Measurements from ENCODE around the gene CST7.

DNA sequence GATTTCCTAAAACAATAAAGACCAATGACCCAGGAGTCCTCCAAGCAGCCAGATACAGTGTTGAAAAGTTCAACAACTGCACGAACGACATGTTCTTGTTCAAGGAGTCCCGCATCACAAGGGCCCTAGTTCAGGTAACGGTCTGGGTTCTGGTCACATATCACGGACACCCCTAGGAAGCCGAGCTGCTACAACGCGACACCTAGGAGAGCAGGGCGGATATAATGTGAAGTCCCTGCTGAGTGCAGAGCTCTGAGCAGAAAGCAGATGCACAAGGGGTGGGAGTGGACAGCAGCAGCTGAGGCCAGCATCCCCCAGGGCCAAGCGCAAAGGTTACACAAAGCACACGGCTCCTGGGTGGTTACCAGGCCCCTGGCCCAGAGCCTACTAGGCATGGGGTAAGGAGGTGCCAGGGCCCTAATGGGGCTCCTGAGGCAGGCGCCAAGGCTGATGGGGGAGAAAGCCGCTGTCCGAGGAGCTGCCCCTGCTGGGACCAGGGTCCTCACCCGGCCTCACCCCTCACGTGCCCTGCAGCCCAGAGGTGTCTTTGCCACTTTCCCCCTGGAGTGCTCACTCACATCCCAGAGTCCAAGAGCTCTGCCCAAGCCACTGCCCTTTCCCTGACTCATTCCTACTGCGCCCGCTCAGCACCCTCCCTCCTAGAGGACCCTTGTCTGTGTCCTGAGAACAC, 8.4 kb downstream of the CST7 start:
- TF ChIP-seq HDAC2 (IDR thresholded peaks at IDR 0.05): no peak
- TF ChIP-seq, protein P1, sequence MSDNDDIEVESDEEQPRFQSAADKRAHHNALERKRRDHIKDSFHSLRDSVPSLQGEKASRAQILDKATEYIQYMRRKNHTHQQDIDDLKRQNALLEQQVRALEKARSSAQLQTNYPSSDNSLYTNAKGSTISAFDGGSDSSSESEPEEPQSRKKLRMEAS (IDR thresholded peaks at IDR 0.05): no peak
- TF ChIP-seq, protein P2, sequence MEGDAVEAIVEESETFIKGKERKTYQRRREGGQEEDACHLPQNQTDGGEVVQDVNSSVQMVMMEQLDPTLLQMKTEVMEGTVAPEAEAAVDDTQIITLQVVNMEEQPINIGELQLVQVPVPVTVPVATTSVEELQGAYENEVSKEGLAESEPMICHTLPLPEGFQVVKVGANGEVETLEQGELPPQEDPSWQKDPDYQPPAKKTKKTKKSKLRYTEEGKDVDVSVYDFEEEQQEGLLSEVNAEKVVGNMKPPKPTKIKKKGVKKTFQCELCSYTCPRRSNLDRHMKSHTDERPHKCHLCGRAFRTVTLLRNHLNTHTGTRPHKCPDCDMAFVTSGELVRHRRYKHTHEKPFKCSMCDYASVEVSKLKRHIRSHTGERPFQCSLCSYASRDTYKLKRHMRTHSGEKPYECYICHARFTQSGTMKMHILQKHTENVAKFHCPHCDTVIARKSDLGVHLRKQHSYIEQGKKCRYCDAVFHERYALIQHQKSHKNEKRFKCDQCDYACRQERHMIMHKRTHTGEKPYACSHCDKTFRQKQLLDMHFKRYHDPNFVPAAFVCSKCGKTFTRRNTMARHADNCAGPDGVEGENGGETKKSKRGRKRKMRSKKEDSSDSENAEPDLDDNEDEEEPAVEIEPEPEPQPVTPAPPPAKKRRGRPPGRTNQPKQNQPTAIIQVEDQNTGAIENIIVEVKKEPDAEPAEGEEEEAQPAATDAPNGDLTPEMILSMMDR (IDR thresholded peaks at IDR 0.05): no peak
